NCI-H82 treated with DMSO at 0.1 percent for 48 hours (cell line): ENCODE measurements around the gene PAX2.

Experiments
- DNase-seq: peaks from one replicate; lab custom pipeline; 2025; ENCODE audit not compliant: unreplicated experiment; lab: John Stamatoyannopoulos, UW

PAX2 gene

GRCh38 chr10:100784126-100784525, 38.7 kb downstream of the PAX2 start:
- DNase-seq = no peak

- DNase-seq = no peak
Observed at GRCh38 chr10:100786591-100786990, 41.2 kb downstream of the PAX2 start.

- peak; percentile 34 for DNase-seq
Observed at GRCh38 chr10:100788002-100788903, 42.9 kb downstream of the PAX2 start.

- DNase-seq = no peak
Observed at GRCh38 chr10:100790761-100791208, 45.4 kb downstream of the PAX2 start.

- no peak for DNase-seq
Observed at GRCh38 chr10:100791369-100792058, 46.1 kb downstream of the PAX2 start.

GRCh38 chr10:100792574-100792973, 47.2 kb downstream of the PAX2 start:
- DNase-seq = no peak

- DNase-seq = no peak
Observed at GRCh38 chr10:100793055-100793454, 47.7 kb downstream of the PAX2 start.

GRCh38 chr10:100799881-100800280, 54.5 kb downstream of the PAX2 start:
- no peak for DNase-seq

- DNase-seq = no peak
Observed at GRCh38 chr10:100800931-100801330, 55.5 kb downstream of the PAX2 start.

- DNase-seq = no peak
Observed at GRCh38 chr10:100802196-100802595, 56.8 kb downstream of the PAX2 start.

- no peak for DNase-seq
Observed at GRCh38 chr10:100802607-100803006, 57.2 kb downstream of the PAX2 start.

GRCh38 chr10:100803492-100803891, 58.1 kb downstream of the PAX2 start:
- DNase-seq = no peak

GRCh38 chr10:100803908-100804307, 58.5 kb downstream of the PAX2 start:
- DNase-seq = no peak

GRCh38 chr10:100805543-100806355, 60.4 kb downstream of the PAX2 start:
- DNase-seq = no peak

GRCh38 chr10:100806356-100806645, 60.9 kb downstream of the PAX2 start:
- no peak for DNase-seq

GRCh38 chr10:100807241-100807951, 62.0 kb downstream of the PAX2 start:
- no peak for DNase-seq

- DNase-seq = no peak
Observed at GRCh38 chr10:100808876-100809275, 63.5 kb downstream of the PAX2 start.

GRCh38 chr10:100810091-100810834, 64.9 kb downstream of the PAX2 start:
- no peak for DNase-seq

GRCh38 chr10:100810835-100811116, 65.4 kb downstream of the PAX2 start:
- no peak for DNase-seq

- DNase-seq = no peak
Observed at GRCh38 chr10:100811261-100811660, 65.9 kb downstream of the PAX2 start.
